Mesendoderm (in vitro differentiated cells): ENCODE measurements around the gene CNIH3.
A peak's percentile ranks its signal among the peaks of the same experiment; 100 is the strongest.

Experiments
- DNase-seq: peaks from one replicate; pipeline ENCODE4 v3.0.0; 2013
- H2AK5ac ChIP-seq: 2 replicates; pipeline ENCODE4 v1.6.1; 2013; ENCODE audit warnings: low read length, inconsistent platforms
- H2BK120ac ChIP-seq: 2 replicates; pipeline ENCODE4 v1.6.1; 2013; ENCODE audit warnings: low read depth, mild to moderate bottlenecking, low read length, moderate library complexity, mixed read lengths
- H2BK15ac ChIP-seq: replicated peaks from 2 replicates; pipeline ENCODE4 v1.6.1; 2013; ENCODE audit warnings: low read depth, mild to moderate bottlenecking, moderate library complexity
- H2BK5ac ChIP-seq: 2 replicates; pipeline ENCODE4 v1.6.1; 2013; ENCODE audit warnings: low read length, inconsistent platforms
- H3K18ac ChIP-seq: 2 replicates; pipeline ENCODE4 v1.6.1; 2013; ENCODE audit warnings: mild to moderate bottlenecking, low read length, mixed read lengths
- H3K23ac ChIP-seq: one replicate; pipeline ENCODE4 v1.6.1; 2013; ENCODE audit warnings: low read length
- H3K27ac ChIP-seq: 2 replicates; pipeline ENCODE4 v1.5.1; 2013; ENCODE audit warnings: low read depth, mild to moderate bottlenecking, inconsistent platforms, low read length, moderate library complexity
- H3K27me3 ChIP-seq: 2 replicates; pipeline ENCODE4 v1.6.1; 2013; ENCODE audit warnings: low read length, control low read depth, mild to moderate bottlenecking, inconsistent platforms; ENCODE audit not compliant: insufficient read depth, poor library complexity
- H3K36me3 ChIP-seq: 2 replicates; pipeline ENCODE4 v1.6.1; 2013; ENCODE audit warnings: low read length, inconsistent platforms; ENCODE audit not compliant: control insufficient read depth, insufficient read depth
- H3K4ac ChIP-seq: one replicate; pipeline ENCODE4 v1.6.1; 2013; ENCODE audit warnings: low read depth, mild to moderate bottlenecking, low read length, moderate library complexity
- H3K4me1 ChIP-seq: 2 replicates; pipeline ENCODE4 v1.6.1; 2013; ENCODE audit warnings: low read depth, low read length, inconsistent platforms; ENCODE audit not compliant: control insufficient read depth
- H3K4me2 ChIP-seq: 2 replicates; pipeline ENCODE4 v1.6.1; 2013; ENCODE audit warnings: low read length
- H3K4me3 ChIP-seq: 2 replicates; pipeline ENCODE4 v1.5.1; 2013; ENCODE audit warnings: mild to moderate bottlenecking, low read length
- H3K56ac ChIP-seq: one replicate; pipeline ENCODE4 v1.6.1; 2013; ENCODE audit warnings: low read length
- H3K79me1 ChIP-seq: 2 replicates; pipeline ENCODE4 v1.6.1; 2013; ENCODE audit warnings: low read length, inconsistent platforms
- H3K79me2 ChIP-seq: 2 replicates; pipeline ENCODE4 v1.6.1; 2013; ENCODE audit warnings: mild to moderate bottlenecking, low read length; ENCODE audit not compliant: control insufficient read depth, insufficient read depth
- H3K9ac ChIP-seq: 2 replicates; pipeline ENCODE4 v1.6.1; 2013; ENCODE audit warnings: low read length, inconsistent platforms
- H4K5ac ChIP-seq: one replicate; pipeline ENCODE4 v1.6.1; 2013; ENCODE audit warnings: low read length
- H4K8ac ChIP-seq: one replicate; pipeline ENCODE4 v1.6.1; 2013; ENCODE audit warnings: low read depth, mild to moderate bottlenecking, control low read depth, low read length, moderate library complexity
- WGBS: extraction: QIAGEN DNeasy Blood & Tissue Kit; methylation state at CpG from one replicate; pipeline ENCODE4 v1.1.7; 2013; ENCODE audit warnings: low lambda C conversion rate, missing lambda C conversion rate; ENCODE audit not compliant: insufficient coverage; ENCODE audit errors: extremely low coverage; 5-methylcytosine and 5-hydroxymethylcytosine counted together

Gene CNIH3

GRCh38 chr1:224780736-224781135 is 164.6 kb downstream of the CNIH3 start:
- Histone ChIP-seq H3K36me3 (no peaks in the 10 kb centered on the region), H2BK15ac (no peak overlapping the region), H2BK120ac (no peak overlapping the region), H3K23ac (no peak overlapping the region), H3K18ac (no peak overlapping the region), H3K79me1 (no peaks in the 10 kb centered on the region), H3K9ac (no peak overlapping the region), H2BK5ac (no peak overlapping the region), H3K4ac (no peak overlapping the region), H3K27me3 (no peaks in the 10 kb centered on the region), H3K56ac (no peak overlapping the region), H4K8ac (no peak overlapping the region), H2AK5ac (no peak overlapping the region), H3K79me2 (no peaks in the 10 kb centered on the region), H3K4me3 (no peak overlapping the region), H3K4me1 (peaks cover 10% of the 10 kb centered on the region), H3K4me2 (no peak overlapping the region), H3K27ac (no peak overlapping the region), H4K5ac (no peak overlapping the region)
- no CpG with 5 or more reads among the region's 5 CpGs for WGBS
- DNase-seq: peak; percentile 58

GRCh38 chr1:224781800-224782199 is 165.7 kb downstream of the CNIH3 start:
- no CpG with 5 or more reads among the region's 2 CpGs for WGBS

GRCh38 chr1:224782281-224783000 is 166.3 kb downstream of the CNIH3 start:
- Histone ChIP-seq H3K79me1 (no peaks in the 10 kb centered on the region), H3K4me3 (no peak overlapping the region), H2AK5ac (no peak overlapping the region), H2BK15ac (no peak overlapping the region), H3K4ac (no peak overlapping the region), H3K27me3 (no peaks in the 10 kb centered on the region), H3K79me2 (no peaks in the 10 kb centered on the region), H3K4me1 (peaks cover 10% of the 10 kb centered on the region), H2BK5ac (no peak overlapping the region), H3K23ac (no peak overlapping the region), H3K56ac (no peak overlapping the region), H3K4me2 (no peak overlapping the region), H4K8ac (no peak overlapping the region), H4K5ac (no peak overlapping the region), H3K18ac (peak overlapping the region; percentile 5), H3K9ac (no peak overlapping the region), H3K36me3 (no peaks in the 10 kb centered on the region), H2BK120ac (no peak overlapping the region), H3K27ac (no peak overlapping the region)
- DNase-seq: no peak
- no CpG with 5 or more reads among the region's 2 CpGs for WGBS

More at GRCh38 chr1:224781800-224782199, 165.7 kb downstream of the CNIH3 start:
- Histone ChIP-seq H3K4me2 (no peak overlapping the region), H3K4me1 (peaks cover 10% of the 10 kb centered on the region), H2AK5ac (no peak overlapping the region), H2BK5ac (no peak overlapping the region), H4K5ac (no peak overlapping the region), H3K36me3 (no peaks in the 10 kb centered on the region), H3K4ac (no peak overlapping the region), H3K56ac (no peak overlapping the region), H3K4me3 (no peak overlapping the region), H3K27ac (no peak overlapping the region), H2BK15ac (no peak overlapping the region), H4K8ac (no peak overlapping the region), H3K27me3 (no peaks in the 10 kb centered on the region), H3K9ac (no peak overlapping the region), H3K79me2 (no peaks in the 10 kb centered on the region), H3K18ac (peak overlapping the region; percentile 5), H3K23ac (no peak overlapping the region), H3K79me1 (no peaks in the 10 kb centered on the region), H2BK120ac (no peak overlapping the region)
- DNase-seq: no peak

GRCh38 chr1:224783006-224783651 is 167.0 kb downstream of the CNIH3 start:
- H3K4ac ChIP-seq: no peak overlapping the region
- WGBS: no CpG with 5 or more reads among the region's 5 CpGs
- H3K27me3 ChIP-seq: no peaks in the 10 kb centered on the region

GRCh38 chr1:224784265-224785039 is 168.3 kb downstream of the CNIH3 start:
- H3K27me3 ChIP-seq: no peaks in the 10 kb centered on the region
- H3K4ac ChIP-seq: no peak overlapping the region
- no CpG with 5 or more reads among the region's 4 CpGs for WGBS
- H2BK120ac ChIP-seq: no peak overlapping the region
- no peak overlapping the region for H3K23ac ChIP-seq
- H3K79me1 ChIP-seq: no peaks in the 10 kb centered on the region
- peaks cover 10% of the 10 kb centered on the region for H3K4me1 ChIP-seq
- no peak overlapping the region for H2BK5ac ChIP-seq
- no peaks in the 10 kb centered on the region for H3K36me3 ChIP-seq
- no peak overlapping the region for H3K4me3 ChIP-seq
- DNase-seq: no peak
- H2AK5ac ChIP-seq: peak overlapping the region; percentile 22
- H3K18ac ChIP-seq: no peak overlapping the region
- no peak overlapping the region for H2BK15ac ChIP-seq
- no peak overlapping the region for H3K4me2 ChIP-seq
- H3K56ac ChIP-seq: no peak overlapping the region
- no peaks in the 10 kb centered on the region for H3K79me2 ChIP-seq
- no peak overlapping the region for H4K5ac ChIP-seq
- no peak overlapping the region for H3K9ac ChIP-seq
- H4K8ac ChIP-seq: no peak overlapping the region
- no peak overlapping the region for H3K27ac ChIP-seq

More at GRCh38 chr1:224783006-224783651, 167.0 kb downstream of the CNIH3 start:
- no peak overlapping the region for H2BK5ac ChIP-seq
- H4K5ac ChIP-seq: no peak overlapping the region
- no peak overlapping the region for H2BK120ac ChIP-seq
- no peak overlapping the region for H3K4me2 ChIP-seq
- no peak overlapping the region for H3K9ac ChIP-seq
- peaks cover 10% of the 10 kb centered on the region for H3K4me1 ChIP-seq
- no peak overlapping the region for H3K23ac ChIP-seq
- no peak overlapping the region for H2BK15ac ChIP-seq
- no peaks in the 10 kb centered on the region for H3K79me2 ChIP-seq
- H3K79me1 ChIP-seq: no peaks in the 10 kb centered on the region
- H4K8ac ChIP-seq: no peak overlapping the region
- no peak overlapping the region for H3K18ac ChIP-seq
- no peak overlapping the region for H3K56ac ChIP-seq
- no peak overlapping the region for H2AK5ac ChIP-seq
- no peaks in the 10 kb centered on the region for H3K36me3 ChIP-seq
- DNase-seq: no peak
- H3K4me3 ChIP-seq: no peak overlapping the region
- H3K27ac ChIP-seq: no peak overlapping the region
